Fibroblast of skin of right quadriceps (primary cell): ENCODE measurements around the gene PAX7.
"Not testable (repeated sequence)": the region's sequence is repeated elsewhere in the genome, so short reads cannot be mapped to it uniquely, and the experiment has no call there.

Experiments
- DNase-seq: peaks from one replicate; pipeline ENCODE4 v3.0.0-alpha.2; 2013

The PAX7 gene

DNA sequence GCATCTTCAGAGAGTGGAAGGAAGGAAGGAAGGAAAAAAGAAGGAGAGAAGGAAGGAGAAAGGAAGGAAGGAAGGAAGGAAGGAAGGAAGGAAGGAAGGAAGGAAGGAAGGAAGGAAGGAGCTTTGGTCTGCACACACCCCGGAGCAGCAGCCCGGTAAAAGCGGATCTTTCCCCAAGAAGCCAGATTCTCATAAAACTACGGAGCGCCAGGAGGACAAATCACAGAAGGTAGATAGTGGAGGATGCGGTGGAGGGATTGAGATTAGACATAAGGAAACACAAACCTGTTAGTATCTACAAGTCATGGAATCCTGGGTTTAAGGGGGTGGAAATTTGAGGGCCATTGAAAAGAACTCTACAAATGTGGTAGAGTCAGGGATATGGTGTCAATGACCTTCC, 36.7 kb downstream of the PAX7 start:
- no peak for DNase-seq

DNA sequence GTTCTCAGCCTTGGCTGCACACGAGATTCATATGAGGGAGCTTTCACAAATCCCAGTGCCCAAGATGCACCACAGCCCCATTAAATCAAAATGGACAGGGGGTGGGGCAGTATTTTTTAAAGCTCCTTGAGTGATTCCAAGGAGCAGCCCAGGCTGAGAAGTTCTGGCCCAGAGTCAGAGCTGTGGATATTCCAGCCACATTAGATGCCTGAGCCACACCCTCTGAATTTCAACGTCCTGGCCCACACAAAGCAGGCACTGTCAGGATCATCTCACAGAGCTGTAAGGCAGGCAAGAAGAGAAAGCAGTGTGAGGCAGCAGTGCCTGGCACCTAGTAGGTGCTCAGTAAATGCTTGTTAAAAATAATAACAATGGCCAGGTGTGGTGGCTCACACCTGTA, 37.4 kb downstream of the PAX7 start:
- DNase-seq: no peak

DNA sequence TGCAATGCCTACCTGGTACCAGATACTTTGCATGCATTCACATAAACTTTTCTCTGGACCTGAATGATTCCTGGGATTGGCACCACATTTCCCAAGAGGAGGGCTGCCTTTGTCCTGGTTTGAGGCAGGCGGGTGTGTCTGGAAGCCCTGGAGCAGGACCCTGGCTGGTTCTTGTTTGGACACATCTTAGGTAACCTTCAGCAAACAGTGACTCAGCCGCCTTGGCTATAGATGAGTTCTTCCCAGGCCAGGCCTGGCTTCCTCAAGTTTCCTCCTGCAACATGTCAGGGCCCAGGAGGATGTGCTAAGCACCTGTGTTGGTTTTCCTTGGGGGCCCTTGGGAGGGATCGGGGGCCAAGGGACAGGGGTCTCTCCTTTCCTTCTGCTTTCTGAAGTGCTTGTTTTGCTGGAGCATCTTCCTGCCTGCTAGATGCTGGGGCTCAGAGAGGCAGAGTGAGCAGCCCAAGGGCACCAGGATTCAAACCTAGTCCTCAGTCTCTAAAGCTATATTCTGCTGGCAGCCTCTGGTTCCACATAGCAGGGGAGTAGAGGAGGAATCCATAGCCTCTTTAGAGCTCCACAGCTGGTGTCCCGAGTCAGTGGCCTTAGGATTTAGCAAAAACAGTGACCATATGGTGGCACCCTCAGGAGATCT, 38.2 kb downstream of the PAX7 start:
- no peak for DNase-seq

DNA sequence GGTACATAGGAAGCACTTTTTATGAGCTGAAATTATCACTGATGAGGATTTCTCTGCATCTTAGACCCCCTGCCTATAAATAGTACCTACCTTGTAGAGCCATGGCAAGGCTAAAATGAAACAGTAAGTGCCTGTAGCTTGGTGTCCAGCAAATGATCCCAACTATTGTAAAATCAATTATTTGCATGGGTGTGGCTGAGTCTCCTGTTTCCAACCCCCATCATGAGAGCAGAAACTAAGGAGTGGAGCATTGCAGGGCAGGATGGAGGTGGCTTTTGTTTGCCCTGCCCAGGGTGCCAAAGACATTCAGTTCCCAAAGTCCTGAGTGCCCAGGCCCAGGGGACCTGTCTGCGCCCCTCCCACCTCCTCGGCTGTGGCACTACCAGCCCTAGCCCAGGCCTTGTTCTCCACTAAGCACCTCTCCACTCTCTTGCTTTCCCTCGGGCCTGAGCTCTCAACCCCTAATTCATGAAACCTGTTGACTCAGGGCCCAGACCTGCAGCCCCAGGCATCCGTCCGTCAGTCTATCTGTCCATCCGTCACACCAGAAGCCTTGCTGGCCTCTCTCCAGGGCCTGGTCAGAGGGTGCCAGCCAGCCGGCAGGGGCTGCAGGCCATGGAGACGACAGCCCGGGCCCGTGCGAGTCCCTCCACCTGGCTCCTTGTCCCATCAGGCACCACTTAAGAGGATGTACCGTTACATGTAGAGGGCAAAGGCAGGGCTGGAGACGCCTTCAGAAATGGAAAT, 39.6 kb downstream of the PAX7 start:
- DNase-seq: no peak

DNA sequence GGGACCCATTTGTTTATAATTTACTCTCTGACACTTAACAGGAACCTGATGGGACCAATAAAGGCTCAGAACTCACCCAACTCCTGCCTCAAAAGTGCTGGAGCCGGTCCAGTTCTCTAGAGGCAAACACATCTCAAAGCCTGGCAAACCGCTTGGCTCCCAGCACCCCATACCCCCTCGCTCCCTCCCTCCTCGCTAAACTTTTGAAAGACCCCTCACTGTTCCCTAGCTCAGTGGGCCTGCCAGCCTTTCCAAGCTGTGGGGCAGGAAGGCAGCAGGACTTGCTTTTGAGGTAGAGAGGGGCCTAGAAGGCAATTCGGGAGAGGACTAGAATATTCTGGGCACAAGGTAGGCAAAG, 40.2 kb downstream of the PAX7 start:
- DNase-seq: no peak

DNA sequence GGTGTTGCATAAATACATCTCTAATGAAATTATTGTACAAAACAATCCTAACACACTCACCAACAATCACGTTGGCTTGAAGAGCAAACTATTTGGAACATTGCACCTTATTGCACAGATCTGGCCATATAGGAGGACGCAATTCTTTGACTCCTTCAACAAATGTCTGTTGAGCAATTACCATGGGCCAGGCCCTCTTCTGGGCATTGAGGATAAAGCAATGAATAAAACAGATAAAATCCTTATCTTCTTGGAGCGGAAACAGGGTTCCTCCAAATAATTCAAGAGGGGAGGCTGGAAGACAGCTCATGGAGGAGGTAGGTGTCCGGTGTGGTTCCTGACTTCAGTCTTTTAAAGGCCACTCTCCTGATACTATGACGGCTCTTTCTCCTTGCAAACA, 43.3 kb downstream of the PAX7 start:
- DNase-seq: no peak

DNA sequence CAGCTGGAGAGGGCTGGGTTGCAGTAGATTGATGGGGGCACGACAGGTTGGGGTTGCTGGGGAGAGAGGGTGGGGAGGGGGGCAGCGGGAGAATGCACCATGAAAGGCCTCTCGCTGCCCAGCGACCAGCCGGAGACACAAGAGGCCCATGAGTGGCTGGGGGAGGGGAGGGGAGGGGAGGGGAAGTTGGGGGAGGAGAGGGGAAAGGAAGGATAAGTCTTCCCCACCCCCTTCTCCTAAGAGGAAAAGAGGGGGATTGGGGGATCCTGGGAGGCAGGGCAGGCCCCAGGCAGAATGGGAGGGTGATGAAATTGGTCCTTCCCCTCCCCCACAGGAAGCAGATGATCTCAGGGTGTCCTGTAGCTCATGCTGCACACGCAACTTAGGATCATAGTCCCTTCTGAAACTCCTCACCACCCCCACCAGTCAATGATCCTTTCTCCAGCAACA, 45.7 kb downstream of the PAX7 start:
- peak; percentile 14 for DNase-seq

DNA sequence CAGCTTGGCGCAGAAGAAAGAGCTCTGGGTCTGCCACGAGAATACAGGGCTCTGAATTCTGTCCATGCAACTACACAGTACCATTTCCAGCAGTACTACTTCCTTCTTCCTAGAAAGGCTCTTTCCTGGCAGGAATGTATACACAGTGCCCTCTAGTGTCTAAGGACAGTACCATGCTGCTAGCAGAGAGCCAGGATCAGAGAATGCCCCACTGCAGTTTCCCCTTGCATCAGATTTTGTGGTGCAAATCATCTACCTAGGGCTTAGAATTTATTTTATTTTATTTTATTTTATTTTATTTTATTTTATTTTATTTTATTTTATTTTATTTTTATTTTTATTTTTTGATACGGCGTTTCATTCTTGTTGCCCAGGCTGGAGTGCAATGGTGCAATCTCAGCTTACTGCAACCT, 50.8 kb downstream of the PAX7 start:
- peak; percentile 29 for DNase-seq

DNA sequence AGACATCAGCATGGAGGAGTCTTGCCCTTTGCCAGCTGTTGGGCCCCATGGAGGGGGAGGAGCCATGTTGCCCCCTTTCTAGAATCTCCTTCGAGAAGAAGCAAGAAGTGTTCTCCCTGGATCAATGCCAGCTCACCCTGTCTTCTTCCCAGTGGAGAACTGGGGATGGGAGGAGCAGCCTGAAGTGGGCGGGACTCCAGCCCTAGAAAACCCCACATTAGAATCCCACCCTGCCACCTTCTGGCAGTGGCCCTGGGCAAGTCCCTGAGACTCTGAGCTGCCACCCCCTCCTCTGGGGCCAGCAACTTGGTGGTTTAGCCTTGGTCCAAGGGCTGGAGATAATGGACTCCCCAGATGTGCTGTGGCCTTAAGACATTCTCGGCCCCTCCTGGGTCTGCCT, 51.7 kb downstream of the PAX7 start:
- DNase-seq: no peak

DNA sequence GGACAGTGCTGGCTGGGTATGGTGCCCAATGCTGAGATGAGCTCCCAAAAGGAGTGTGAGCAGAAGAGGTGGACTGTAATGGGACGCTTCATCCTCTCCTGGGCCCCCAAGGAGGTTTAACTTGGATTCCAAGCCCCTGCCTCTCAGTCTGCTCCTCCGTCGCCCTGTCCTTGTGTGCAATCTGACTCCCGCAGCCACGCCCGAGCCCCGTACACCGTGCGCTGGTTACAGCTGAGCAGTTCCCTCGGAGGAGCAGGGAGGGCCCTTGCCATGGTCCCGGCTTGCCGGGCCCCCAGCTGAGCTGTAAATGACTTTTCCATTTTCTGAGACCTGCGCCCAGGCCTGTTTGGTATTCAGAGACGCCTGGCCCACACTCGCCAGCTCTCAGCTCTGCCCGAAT, 53.7 kb downstream of the PAX7 start:
- no peak for DNase-seq

DNA sequence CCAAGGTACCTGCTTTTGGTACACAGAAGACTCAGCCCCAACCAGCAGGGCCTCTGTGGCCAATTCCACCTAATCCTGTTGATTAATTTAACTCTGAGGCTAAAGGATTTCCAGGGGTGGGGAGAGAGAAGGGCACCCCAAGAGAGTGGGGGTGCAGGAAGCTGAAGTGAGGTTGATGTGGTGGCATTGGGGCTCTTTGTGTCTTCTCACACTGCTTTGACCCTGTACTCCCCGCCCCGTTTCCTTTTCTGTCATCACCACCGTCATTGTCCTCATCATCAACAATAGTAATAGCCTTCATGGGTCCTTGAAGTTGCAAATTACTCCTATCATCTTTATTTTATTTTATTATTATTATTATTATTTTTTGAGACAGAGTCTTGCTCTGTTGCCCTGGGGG, 55.9 kb downstream of the PAX7 start:
- DNase-seq: no peak

DNA sequence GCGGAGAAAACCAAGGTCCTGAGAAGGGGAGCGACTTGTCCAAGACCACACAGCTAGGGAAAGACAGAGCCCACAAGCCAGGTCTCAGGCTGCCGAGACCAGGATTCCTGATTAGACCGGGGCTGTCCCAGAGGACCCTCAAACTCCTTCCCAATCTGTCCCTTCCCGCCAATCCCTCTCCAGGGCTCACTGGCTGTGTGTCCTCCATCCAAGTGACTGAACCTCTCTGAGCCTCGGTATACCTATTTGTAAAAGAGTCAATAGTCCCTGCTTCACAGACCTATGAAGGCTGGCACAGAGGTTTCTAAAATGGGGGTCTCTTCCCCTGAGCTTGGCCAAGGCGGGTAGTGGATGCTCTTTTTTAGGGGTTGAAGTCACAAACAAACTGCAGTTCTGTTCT, 56.6 kb downstream of the PAX7 start:
- DNase-seq: no peak

DNA sequence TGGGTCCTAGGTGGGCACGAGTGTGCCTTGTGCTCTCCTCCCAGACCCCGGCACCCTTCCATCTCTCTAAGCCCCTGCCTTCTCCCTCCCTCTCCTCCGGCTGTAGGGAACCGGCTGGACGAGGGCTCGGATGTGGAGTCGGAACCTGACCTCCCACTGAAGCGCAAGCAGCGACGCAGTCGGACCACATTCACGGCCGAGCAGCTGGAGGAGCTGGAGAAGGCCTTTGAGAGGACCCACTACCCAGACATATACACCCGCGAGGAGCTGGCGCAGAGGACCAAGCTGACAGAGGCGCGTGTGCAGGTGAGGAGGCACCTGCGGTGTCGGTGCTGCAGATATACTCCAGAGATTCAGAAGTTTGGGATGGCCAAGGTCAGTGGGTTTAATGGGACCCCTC, 61.0 kb downstream of the PAX7 start:
- no peak for DNase-seq

DNA sequence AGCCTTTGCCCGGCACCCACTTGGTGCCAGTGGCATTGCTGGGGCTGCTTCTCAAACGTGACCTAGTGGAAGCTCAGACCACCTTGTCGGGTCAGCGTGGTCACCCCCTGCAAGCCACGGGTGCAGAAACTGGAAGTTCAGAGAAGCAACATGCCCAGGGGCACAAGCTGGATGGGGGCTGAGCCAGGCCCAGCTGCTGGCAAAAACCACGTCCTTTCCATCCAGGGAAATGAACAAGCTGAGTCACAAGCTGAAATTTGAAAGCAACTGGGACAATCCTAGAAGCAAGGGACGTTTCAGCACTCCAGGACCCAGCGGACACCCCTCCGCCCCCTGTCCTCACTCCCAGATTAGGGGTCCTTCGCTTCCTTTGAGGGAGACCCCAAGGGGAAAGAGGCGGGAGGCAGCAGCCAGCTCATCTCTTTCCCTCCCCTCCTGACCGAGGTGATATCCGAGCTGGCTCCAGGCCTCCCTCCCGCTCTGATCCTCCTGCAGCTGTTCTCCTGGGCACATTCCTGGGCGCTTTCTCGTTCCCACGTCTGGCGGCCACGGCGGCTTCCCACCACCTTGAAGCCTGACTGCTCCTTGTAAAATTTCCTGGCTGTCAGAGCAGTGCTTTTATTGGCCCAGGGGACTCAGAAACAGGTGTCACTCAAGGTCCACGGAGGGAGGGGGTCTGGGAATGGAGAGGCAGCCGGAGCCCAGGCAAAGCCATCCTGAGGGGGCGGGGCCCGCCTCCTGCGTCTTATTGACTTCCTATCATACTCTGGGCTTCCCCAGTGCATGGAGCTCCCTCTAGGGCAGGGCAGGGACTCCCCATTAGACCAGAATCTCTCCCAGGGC, 62.8 kb downstream of the PAX7 start:
- no peak for DNase-seq

DNA sequence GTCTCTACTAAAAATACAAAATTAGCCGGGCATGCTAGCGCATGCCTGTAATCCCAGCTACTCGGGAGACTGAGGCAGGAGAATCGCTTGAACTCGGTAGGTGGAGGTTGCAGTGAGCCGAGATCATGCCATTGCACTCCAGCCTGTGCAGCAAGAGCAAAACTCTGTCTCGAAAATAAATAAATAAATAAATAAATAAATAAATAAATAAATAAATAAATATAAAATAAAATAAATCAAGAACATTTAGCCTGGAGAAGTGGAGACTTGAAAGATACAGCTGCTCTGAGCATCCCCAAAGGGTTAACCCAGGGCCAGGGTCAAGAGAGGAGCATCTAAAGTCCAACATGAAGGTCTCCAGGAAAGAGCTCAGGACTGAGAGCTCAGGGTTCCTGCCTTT, 63.6 kb downstream of the PAX7 start:
- not testable (repeated sequence) for DNase-seq

DNA sequence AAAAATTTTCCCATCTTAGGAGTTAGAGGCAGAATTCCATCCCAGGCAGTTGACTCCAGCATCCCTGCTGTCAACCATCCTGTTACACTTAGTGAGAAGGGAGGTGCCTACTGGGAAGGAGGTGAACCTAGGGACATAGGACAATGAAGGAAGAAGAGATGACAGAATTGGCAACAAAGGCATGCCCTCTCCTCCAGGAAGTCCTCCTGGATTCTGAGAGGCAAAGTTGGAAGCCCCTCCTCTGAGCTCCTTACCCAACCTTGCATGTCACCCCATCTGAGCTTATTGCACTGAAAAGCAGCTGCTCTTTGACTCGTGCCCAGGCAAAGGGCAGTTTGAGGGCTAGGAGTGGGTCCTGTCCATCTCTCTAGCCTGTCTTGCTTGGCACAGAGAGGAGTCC, 66.9 kb downstream of the PAX7 start:
- DNase-seq: no peak

DNA sequence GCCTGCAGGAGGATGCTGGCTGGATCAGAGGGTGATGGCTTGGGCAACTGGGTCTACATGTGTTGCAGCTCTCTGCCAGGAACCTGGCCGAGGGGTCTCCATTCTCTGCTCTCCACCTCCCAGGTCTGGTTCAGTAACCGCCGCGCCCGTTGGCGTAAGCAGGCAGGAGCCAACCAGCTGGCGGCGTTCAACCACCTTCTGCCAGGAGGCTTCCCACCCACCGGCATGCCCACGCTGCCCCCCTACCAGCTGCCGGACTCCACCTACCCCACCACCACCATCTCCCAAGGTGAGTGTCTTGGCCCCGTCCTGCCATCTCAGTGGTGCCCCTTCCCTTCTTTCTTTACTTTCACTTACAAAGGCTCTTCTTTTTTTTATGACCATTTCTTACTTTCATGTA, 69.9 kb downstream of the PAX7 start:
- DNase-seq: no peak

DNA sequence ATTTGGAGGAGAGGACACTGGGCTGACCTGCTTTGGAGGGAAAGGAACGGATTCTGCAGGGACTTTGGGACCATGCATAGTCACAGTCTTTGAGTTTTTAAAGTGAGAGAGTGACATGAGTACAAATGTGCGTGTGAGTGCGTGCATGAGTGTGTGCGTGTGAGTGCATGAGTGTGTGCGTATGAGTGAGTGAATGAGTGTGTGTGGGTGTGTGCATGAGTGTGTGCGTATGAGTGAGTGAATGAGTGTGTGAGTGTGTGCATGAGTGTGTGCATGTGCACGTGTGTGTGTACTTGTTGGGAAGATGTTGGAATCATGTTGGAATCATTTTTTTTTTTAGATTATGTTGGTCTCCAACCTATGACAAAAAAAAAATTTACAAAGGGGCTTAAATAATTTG, 70.5 kb downstream of the PAX7 start:
- DNase-seq: no peak

DNA sequence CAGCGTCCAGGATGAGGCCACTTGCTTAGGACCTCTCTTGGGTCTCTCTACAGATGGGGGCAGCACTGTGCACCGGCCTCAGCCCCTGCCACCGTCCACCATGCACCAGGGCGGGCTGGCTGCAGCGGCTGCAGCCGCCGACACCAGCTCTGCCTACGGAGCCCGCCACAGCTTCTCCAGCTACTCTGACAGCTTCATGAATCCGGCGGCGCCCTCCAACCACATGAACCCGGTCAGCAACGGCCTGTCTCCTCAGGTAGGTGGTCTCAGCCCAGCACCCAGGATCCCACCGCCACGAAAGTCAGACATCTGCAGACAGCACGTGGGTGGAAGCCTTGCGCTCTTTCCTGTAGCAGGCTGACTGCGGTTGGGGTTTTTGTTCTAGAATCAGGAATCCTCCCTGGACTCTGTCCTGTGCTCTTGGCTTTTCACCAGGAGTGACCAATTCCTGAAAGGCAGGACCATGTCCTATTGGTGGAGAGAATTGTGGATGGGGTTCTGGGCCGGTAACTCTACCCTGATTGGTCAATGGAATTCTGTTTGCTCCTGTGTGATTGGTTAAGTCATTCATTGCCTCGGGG, 72.5 kb downstream of the PAX7 start:
- no peak for DNase-seq

DNA sequence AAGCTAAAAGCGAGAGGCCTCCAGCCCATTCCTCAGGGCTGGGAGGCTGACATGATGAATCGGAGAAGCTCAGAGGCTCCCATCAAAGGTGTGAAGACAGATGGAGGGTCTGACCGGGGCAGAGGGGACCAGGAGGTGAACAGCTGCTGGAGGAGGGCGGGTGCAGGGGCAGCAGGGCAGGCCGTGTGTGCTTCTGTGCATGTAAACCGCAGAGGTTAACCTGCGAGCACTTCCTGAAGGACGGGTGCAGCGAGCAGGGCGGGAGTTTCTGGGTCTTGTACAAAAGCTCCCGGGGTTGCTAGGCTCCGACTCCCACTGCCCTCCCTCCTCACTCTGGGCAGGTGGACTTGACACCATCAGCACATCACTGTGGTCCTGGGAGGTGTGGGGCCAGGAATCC, 75.2 kb downstream of the PAX7 start:
- no peak for DNase-seq

DNA sequence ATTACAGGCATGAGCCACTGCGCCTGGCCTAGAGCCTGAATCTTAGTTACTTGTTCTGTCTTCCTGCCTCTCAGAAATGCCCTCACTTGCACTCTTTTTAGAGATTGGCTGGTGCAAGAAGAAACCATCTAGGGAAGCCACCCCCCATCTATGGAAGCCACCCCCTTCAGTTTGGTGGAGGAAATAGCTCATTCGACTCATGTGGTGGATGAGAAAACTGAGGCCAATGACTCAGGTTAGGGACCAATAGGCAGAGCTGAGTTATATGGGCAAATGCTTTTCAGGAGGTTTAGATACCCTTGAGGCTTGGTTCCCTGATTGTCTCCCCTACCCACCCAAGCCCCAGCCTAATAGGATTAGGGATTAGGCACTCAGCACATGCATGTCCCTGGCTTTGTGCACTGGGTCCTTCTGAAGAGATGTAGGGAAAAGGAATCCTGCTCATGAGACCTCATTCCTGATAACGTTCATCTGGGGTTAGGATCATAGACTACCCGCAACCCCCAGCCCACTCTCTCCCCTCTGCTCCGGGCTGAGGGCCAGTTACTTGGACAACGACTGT, 77.1 kb downstream of the PAX7 start:
- no peak for DNase-seq

DNA sequence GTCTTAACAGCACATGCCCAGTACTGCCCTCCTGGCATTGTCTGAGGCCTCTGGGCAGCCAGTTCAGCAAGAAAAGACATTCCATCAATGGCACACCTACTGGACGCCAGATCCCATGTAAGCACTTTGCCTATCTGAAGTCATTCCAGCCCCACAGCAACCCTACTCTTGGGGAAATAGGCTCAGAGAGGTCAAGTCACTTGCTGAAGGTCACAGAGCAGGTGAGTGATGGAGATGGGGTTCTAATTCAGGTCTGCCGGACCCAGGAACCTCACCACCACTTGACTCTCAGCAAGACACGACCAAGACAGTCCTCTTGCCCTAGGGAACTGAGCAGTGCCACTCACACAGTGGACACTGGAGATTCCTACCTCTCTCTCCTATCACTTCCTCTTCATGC, 79.4 kb downstream of the PAX7 start:
- no peak for DNase-seq

DNA sequence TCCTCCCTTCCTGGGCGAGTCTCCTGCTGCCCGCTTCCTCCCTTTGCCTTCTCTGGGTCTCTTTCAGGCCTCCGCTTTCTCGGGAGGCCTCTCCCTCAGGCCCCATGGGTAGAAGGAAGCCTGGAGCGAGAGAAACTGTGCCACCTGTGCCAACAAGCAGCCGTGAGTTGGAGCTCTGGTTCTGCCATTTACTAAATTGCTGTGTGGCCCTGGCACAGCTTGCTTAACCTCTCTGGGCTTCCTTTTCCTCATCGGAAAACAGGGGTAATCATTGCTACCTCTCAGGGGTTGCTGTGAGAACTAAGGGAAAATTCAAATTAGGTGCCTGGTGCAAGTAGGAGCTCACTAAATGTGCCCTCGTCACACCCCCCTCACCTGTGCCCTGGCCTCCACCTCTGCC, 80.4 kb downstream of the PAX7 start:
- no peak for DNase-seq
